GM12891 (cell line): ENCODE results near the gene NAA60.

Experiments used
- POLR2A ChIP-seq: IDR thresholded peaks from 2 replicates; pipeline ENCODE4 v1.6.1; 2011; ENCODE audit warnings: low read depth, low read length, control low read depth
- POLR2AphosphoS5 ChIP-seq: IDR thresholded peaks from 2 replicates; pipeline ENCODE4 v1.6.1; 2011; ENCODE audit warnings: low read depth, low read length, control low read depth

DNA sequence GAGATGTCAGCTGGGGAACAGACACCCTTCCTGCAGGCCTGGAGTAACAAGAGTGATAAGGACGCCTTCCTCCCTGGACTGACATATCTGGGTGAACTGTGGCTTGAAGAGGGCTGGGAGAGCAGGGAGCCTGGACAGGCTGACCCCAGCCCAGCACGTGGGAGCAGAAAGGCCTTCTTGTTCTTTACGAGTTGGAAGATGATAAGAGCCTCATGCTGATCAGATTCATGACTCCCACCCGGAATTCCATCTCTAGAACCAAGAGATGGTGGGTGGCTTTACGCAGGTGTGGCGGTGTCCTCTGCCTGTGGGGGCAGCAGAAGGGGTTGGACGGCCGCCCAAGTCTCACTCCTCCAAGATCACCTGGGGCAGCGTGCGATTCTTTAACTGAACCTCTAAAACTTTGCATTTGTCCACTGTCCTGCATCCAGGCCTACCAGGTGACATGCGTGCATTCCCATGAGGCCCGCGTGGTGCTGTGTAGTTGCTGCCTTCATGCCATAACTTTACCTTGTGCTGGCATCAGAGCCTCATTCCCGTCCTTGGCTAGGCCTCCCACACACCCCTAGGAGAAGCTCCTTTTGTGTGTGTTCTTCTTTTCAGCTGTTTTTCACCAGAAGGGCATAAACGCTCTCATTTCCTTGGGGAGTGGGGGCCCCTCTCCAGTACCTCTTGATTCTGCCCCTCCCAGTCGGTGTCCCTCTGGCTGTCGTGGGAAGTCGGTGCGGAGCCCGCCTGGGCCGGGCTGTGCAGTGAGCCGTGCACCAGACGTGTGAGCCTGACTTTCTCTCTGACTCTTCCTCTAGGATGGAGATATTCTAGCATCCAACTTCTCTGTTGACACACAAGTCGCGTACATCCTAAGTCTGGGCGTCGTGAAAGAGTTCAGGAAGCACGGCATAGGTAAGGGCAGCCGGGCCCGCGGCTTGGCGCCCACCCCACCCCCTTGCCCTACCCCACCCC is 38.5 kb downstream of the NAA60 start:
- TF ChIP-seq POLR2AphosphoS5, result no peak
- no peak for TF ChIP-seq POLR2A
